Activated gamma-delta T cell treated with anti-CD3 and anti-CD28 coated beads, Interleukin-2, amount 50 U/mL, for 16 hours (primary cell): ENCODE data around the gene SORBS1.

Source experiments
- DNase-seq: peaks from one replicate; pipeline ENCODE4 v3.0.0-alpha.2; 2020; ENCODE audit warnings: low read depth

The SORBS1 gene

DNA sequence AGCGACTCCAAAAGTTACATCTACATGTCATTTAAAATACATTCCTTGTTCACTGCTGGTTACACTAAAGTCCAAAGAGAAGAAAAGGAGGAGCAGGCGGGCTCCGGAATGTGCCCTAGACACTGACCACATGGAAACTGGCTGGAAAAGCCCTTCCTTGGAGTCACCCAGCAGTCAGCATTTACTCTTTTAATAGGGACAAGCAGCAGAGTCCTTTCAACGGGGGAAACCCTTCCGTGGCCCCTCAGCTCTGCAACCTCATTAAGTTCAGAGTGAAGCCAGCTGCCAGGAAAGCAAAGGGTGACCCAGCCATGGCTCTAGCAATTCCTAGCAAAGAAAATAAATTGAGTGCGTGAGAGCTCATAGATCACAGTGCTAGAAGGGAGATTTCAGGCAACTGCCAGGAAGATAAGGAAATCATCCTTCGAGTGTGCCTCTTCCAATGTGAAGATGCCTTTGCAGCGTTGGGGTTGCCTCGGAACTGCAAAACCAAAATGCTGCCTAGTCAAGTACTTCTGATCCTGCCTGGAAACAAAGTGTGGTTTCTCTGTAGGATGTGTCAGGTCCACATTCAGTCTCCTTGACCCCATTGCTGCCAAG is 101.6 kb downstream of the SORBS1 start:
- no peak for DNase-seq

DNA sequence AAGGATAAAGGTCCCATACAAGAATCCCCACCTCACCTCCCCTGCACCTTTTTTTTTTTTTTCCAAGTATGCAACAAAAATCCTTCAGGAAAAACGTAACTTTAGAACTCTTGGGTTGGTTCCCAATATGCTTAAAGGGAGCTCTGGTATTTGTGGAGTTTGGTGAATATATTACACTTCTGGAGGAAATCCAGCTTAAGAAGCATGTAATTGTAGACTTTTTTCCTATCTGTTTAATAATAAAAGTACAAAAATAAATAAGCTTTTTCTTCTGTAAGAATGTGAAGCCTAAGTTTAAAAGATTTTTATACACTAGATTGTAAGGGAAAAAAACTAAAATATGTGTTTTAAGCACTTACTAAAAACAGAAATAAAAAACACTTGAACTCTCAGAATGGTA is 102.3 kb downstream of the SORBS1 start:
- DNase-seq = no peak

DNA sequence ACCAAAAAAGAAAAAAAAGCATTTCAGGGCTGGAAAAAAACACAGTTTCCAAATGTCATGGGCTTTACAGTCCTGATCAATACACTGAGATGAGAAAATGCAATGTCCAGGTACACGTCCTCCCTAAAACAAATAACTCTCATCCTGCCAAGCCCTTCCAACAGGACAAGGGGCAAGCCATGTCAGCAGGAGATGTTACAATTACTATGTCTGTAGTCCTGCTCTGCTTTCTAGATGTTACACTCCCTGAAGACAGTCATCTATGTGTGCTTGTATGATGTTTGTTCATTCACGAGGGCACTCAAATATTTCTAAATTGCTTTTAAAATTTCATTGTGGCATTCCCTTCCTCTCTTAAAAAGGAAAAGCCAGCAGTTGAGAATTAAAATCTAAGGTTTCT is 103.2 kb downstream of the SORBS1 start:
- DNase-seq = no peak

DNA sequence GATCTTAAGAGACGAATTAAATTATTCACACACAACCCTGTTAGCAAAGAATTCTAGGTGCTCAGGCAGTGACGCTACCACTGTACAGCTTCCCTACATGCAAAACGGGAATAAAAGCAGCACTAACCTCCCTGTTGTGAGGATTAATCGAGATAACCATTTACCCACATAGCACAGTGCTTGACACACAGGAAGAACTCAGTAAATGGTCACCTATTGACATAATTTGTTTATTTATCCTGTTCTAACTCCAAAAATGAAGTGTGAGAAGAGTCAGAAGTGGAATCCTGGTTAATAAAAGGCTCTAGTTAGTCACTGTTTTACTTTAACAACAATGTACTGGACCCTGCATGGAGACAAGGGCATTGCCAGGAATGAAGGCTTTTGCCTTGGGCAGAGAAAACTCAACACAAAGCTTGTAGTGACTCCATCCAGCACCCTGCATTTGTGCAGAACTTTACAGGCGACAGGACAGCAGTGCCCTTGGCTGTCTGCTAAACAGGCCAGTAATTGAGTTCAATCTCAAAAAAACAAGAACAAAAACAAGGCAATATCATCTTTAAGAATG is 103.8 kb downstream of the SORBS1 start:
- DNase-seq = no peak

DNA sequence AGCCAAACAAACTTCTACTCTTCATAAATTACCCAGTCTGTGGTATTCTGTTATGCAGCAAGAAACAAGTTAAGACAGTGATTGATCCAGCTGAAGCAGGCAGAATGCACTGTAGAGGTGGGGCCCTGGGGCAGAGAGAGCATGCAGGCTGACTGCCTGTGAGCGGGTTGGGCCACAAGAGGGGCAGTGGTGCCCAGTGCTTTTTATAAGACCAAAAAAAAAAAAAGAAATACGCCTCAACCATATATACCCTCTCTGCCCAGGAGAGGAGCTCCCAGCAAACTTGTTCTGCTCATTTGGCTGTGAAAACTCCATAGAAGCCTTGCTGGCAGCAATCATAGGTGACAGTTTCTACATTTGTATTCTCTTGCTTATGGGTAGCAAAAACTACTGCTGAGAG is 104.7 kb downstream of the SORBS1 start:
- DNase-seq = no peak

DNA sequence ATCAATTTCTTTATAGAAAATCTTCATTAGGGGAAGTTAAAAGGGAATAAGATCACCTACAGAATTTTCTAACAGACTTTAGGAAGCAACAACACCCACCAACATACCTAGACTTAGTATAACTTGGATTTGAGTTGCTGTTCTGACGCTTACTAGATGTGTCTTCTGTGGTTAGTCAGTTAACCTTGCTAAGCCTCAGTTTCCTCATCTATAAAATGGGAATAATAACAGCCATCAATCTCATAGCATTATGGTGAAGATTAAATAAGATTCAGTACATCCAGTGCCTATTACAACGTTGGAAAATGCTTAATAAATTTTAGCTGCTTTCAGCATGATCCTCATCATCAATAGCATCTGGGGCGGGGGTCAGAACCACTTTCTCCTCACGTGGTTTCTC is 106.2 kb downstream of the SORBS1 start:
- no peak for DNase-seq

DNA sequence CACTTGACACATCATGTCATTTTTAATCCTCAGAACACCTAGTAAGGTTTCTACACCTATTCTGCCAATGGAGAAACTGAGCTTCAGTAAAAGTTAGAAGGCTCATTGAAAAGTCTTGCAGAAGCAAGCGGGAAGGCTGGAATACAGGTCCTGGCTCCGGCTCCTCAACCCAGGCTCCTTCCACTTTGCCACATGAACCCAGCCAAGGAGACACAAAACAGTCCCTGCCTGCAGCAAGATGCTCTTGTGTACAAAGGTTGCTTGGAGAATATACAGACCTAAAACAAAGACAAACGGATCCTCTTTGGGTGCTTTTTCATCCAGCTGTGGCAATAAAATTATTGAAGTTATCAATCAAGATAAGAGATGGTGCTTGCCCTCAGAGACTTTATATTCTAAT is 106.8 kb downstream of the SORBS1 start:
- no peak for DNase-seq

DNA sequence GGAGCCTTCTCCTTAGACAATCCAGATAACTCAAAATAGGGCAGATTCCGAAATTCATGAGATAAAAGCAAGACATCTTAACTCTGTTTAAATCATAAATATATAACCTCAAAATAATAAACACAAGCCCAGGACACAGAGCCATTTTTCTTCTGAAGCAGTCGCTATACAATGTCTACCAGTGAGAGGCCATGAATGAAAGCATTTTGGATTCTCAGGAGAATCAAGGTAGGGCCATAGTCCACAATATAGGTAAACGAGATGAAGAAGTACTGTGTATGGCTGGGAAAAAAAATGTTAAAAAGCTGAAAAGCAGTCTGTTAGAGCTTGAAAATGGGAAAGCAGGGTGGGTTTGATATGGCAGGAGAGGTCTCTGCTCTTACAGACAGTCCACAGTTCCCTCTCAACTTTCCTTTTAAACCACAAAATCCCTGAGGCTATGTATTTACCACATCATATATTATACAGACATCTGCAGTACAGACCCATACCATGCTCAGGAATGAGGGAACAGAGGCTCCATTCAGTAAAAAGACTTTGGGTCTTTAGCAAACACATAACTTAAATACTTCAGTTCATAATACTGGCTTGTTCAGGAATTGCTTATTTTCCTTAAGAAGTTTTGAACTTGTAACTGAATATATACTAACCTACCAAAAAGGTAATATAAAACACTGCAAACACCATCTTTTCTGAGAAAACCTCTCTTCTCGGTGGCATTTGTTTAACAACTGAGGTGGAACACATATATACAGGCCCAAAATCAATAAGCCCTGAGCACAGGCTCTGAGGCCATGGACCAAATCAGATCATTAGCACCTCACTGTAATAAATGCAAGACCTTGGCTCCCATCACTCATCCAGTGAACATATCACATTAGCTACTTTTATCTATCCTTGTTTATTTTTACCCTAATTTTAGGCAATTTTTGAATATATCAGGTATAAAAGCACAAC is 109.3 kb downstream of the SORBS1 start:
- no peak for DNase-seq

DNA sequence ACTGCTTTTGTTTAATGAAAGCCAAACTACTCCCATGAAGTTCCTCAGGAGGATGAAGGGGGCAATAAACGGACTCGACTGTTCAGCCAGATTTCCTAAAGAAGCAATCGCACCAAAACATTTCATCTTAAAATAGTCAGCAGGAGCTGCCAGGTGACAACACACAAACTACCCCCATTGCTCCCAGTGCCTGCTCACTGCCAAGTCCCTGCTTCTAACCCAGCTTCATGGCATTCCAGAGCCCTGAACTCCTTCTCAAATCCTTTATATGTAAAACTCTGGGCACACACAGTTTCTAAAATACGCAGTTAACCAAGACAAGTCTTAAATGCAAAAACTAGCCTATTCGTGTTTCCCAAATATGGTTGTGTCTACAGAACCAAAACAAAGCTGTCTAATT is 110.0 kb downstream of the SORBS1 start:
- DNase-seq = no peak

DNA sequence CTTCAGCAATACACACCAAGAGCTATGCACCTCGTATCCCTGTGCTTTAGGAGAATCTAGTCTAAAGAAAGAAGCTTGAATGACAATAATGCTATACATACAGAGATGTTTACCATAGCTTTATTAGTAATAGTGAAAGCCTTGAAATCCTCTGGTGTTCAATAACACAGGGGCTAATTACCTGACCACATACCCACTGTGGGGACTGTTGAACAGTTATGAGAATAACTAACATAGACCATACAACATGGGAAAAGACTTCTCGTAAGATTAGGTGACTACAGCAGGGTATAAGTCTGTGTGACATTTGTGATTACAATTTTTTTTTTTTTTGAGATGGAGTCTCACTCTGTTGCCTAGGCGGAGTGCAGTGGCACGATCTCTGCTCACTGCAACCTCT is 111.0 kb downstream of the SORBS1 start:
- DNase-seq = no peak

DNA sequence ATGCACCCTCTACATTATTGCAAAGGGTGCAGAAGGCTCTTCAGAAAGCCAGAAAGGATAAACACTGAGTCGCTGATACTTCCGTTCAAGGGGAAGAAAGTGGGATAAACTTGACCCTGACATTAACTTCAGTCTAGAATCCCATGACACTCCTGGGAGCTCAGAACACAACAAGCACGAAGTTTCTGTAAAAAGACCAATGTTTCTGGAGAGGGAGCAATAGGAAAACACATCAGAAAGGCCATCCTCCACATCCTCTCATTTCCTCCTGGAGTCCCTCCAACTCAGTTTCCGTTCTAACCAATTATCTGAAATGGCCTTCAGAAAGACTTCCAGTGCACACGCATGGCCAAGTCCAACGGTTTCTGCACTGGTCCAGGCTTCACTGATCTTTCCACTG is 113.5 kb downstream of the SORBS1 start:
- DNase-seq = no peak

DNA sequence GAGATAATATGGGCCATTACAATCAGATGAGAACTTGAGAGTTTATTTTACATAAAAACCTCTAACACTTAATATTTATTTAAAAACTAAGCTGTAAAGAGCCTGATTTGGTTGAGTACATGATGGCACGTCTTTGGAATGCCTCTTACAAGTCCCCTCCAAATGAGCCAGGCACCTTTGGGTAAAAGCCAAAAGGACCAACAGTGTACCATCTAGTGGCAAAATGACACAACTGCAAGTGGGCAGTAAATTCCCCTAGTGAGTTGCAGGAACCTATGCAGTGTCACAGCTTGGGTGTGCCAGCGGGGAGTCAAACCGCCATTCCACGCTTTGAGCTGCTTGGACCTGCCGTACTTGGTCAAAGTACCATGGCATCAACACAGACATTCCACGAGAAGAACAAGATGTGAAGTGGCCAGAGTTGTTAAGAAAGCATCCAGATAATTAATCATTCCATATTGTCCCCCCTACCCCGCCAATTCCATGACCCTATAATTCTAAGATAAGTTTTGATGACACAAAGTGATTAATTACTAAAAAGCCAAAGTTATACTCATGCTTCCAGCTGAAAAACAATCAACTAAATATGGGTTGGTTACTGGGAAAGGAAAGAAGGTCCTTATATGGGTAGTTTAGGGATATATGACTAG is 115.2 kb downstream of the SORBS1 start:
- no peak for DNase-seq

DNA sequence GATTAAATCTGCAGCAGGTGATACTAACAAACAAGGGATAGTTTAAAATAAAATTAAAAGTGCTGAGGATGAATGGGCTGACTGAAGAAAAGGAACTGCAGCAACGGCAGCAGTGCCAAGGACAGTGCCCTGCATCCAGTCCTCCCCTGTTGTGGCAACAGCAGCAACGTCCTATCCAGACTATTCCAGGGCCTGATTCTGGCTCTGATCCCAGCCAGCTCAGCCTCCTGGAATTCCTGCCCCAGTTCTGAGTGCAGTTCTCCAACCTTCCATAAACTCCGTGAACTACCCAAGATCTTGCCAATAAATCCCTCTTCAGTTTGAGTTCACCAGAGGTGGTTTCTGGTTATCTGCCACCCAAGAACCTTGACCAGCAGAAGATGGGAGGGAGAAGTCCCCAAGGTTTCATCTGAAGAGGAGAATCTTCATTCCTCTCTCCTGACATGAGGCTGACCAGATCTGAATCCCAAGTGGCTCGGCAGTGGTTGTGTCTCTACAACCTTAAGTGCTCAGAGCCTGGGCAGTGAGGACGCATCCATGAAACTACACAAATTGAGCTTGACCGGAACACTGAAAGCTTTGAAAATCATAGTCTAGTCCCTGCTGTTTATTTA is 115.8 kb downstream of the SORBS1 start:
- DNase-seq = no peak

DNA sequence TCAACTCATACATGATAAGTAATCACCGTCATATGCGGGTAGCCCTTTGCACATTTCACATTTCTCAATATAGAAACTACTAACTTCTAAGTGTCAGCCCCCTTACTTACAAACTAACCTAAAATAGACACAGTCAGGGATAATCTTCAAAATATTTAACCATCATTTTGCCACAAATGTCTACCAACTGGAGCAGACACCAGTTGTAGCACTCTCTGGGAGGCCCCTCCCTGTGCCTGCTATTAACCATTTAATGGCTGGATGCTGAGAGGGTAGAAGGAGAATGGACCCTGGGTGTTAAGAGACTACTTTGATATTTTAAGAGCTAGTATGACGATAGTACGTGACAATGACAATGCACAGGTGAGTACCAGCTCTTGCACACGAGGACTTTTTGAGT is 116.4 kb downstream of the SORBS1 start:
- DNase-seq = no peak

DNA sequence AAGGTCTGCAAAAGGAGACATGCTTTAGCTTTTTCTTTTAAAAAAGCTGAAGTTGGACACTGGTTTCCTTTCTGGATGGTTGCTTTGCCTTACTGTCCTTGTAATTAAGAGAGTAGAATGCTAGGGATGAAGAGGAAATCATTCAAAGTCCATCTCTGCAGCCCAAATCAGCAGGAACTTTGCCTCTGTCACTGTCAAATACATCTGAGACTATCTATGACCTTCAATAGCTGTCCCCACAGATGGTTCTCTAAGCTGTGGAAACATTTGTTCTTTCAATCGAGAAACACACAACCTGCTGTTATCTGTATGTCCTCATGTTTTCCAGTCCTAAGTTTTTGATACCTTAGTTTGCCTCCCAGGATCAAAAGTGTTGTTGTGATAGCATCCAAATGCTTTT is 117.5 kb downstream of the SORBS1 start:
- DNase-seq = no peak

DNA sequence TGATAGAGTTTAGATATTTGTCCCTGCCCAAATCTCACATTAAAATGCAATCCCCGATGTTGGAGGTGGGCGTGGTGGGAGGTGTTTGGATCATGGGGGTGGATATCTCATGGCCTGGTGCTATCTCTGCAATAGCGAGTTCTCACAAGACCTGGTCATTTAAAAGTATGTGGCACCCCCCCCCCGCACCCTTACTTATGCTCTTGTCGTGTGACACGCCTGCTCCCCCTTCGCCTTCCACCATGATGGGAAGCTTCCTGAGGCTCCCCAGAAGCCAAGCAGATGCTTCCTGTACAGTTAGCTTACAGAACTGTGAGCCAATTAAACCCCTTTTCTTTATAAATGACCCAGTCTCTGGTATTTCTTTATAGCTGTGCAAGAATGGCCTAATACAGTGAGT is 118.8 kb downstream of the SORBS1 start:
- no peak for DNase-seq

DNA sequence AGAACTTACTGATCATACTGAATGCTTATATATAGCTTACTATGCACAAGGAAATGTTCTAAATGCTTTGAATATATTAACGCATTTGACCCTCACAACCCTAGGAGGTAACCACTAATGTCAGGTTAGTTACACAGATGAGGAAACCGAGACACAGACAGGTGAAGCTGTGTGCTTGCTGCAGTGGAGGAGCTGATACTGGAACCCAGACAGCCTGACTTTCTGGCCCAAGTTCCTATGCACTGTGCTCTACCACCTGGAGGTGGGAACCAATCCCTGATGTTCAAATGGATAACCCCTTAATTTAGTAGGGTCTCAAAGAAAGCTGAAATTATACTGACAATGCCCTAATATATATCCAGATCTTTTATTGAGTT is 119.6 kb downstream of the SORBS1 start:
- no peak for DNase-seq

DNA sequence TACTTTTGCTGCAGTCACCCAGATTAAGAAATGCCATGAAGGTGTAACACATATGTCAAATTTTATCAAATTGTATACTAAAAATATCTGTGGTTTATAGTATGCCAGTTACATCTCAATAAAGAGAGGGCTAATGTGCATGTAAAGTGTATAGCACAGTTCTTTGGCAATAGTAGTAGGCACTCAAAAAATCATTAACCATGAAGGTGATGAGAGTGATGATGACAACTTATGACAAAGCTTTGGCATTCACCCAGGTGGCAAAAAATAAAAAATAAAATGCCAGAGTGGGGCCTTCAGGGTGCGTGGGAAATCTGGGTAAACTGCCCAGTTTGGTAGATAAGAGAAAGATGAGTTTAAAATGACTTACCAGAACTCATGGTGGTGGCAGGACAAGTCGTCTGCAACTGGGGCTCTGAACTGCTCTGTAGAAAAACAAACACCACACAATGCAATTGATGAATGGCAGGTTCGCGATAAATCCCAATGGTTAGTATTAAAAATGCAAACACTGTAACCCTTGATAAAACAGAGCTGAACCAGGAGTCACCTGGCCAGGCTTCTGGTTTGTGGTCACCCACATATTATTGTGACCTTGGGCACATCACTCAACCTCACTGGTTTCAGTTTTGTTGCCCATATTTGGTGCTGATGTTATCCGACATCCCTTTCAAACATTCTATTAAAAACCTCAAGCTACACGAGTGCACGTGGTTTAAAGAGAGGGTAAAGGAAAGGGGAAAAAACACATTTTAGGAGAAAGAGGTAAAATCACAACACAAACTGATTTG is 120.2 kb downstream of the SORBS1 start:
- no peak for DNase-seq

DNA sequence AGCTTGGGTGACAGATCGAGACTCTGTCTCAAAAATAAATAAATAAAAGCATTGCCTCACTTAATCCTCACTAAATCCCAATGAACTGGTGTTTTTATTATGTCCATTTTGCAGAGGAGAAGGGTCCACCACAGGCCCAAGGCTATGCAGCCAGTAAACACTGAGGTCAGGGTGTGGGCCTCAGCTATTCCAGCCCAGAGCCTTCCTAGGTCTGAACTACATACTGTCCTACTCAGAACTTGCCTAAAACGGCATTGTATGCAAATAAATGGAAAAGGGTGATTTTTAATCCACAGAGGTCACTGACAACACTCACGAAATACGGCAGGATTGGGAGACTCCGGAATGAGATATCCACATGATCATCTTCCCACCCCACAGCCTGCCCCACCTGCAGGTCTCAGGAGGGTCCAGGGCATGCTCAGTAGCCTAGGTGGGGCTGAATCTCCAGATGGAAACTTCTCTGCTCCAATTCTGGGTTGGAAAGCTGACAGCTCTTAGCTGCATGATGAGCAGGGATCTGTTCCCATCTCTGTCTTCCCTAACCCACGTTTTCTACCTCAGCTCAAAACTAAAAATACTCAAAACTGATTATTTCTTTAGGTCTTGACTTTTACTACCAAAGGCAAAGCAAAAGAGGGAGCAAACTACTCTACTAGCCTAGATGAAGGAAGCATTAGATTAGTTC is 121.0 kb downstream of the SORBS1 start:
- no peak for DNase-seq

DNA sequence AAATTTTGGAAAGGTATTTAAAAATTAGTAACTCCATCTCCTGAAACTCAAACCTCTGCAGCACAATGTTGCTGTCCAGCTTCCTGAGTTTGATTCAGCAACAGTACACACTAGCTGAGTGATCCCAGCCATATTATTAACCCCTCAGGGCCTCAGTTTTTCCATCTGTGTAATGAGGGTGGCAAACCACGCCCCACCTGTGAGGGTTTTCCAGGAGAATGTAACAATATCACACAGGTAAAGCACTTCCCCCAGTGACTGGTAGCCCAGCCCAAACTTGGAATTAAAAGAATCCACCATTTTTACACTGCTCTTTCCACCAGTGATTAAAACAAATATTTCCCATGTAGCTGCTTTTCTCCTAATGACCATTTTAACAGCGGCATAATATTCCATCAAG is 122.4 kb downstream of the SORBS1 start:
- DNase-seq = no peak

DNA sequence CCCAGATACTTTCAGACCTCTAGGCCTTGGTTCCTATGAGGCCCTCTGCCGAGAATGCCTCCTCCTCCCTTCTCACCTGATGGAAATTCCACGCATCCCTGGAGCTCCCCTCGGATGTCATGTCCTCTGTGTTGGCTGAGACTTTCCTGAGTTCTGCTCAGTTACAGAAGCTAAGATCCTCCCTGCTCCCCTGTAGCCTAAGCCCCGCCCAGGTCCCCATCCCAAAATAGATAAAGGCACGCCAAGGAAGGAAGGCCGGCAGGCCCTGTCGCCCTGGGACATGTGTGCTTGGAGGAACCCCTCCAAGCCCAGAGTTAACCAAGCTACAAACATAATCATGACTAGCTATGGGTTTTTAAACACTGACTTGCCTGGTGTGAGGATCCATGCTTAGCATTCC is 123.5 kb downstream of the SORBS1 start:
- DNase-seq = no peak
